ENCODE measurements around the gene NEURL3.

NEURL3 gene

DNA sequence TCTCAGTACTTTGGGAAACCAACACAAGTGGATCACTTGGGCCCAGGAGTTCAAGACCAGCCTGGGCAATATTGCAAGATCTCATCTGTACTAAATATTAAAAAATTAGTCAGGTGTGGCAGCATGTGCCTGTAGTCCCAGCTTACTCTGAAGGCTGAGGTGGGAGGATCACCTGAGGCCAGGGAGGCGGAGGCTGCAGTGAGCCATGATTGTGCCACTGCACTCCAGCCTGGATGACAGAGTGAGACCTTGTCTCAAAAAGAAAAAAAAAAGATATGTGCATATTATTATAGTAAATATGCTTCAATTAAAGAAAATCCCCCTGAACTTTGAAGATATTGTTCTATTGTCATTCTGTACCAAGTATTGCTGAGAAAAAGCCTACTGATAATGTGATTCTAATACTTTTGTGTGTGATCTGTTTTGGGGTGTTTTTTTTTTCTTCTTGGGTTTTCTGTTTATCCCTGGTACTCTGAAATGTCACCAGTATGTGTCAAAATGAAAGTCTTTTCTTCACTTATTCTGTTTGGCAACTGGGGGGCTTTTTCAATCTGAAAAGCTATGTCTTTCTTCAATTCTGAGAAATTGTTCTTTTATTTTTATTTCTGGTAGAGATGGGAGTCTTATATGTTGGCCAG is 13.2 kb downstream of the NEURL3 start:
- H3K4me1 Mint-ChIP-seq (ENCODE audit: low read depth in 2 of 2) = peaks cover 2 to 4% of the 10 kb centered on the region in 2 donors
- H3K9me3 Mint-ChIP-seq = no peaks in the 10 kb centered on the region
- no peak overlapping the region for H3K4me3 Mint-ChIP-seq
- no peaks in the 10 kb centered on the region for H3K27me3 Mint-ChIP-seq
- ATAC-seq (replicated peaks) (no peak), DNase-seq (no peak)
- peaks cover 3% of the 10 kb centered on the region for H3K36me3 Mint-ChIP-seq (ENCODE audit: insufficient read depth)
- H3K27ac Mint-ChIP-seq = no peak overlapping the region

DNA sequence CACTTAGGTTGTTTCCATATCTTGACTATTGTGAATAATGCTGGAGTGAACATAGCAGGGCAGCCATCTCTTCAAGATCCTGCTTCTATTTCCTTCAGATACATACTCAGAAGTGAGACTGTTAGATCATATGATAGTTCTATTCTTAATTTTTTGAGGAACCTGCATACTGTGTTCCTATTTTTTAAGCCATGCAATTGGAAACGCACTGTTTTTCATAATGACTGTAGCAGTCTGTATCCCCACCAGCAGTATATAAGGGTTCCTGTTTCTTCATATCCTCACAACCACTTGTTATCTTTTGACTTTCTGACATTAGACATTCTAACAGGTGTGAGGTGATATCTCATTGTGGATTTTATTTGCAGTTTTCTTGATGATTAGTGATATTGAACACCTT is 15.5 kb downstream of the NEURL3 start:
- no peaks in the 10 kb centered on the region for H3K27me3 Mint-ChIP-seq
- no peaks in the 10 kb centered on the region for H3K9me3 Mint-ChIP-seq
- ATAC-seq (replicated peaks) (no peak), DNase-seq (no peak)
- no peak overlapping the region for H3K4me3 Mint-ChIP-seq
- H3K4me1 Mint-ChIP-seq (ENCODE audit: low read depth in 2 of 2) = peaks cover 21 to 23% of the 10 kb centered on the region in 2 donors
- peaks cover 3% of the 10 kb centered on the region for H3K36me3 Mint-ChIP-seq (ENCODE audit: insufficient read depth)
- H3K27ac Mint-ChIP-seq = no peak overlapping the region

DNA sequence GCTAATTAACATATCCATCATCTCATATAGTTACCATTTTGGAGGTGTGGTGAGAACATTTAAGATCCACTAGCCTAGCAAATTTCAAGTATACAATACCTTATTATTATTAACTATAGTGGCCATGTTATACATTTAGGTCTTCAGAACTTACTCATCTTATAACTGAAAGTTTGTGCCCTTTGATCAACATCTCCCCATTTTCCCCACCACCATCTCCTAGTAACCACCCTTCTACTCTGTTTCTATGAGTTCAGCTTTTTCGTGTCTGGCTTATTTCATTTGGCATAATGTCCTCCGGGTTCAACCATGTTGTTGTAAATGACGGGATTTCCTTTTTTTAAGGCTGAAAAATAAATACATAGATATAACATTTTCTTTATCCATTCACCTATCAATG is 15.9 kb downstream of the NEURL3 start:
- no peak overlapping the region for H3K27ac Mint-ChIP-seq
- H3K36me3 Mint-ChIP-seq (ENCODE audit: insufficient read depth) = peaks cover 3% of the 10 kb centered on the region
- no peaks in the 10 kb centered on the region for H3K9me3 Mint-ChIP-seq

DNA sequence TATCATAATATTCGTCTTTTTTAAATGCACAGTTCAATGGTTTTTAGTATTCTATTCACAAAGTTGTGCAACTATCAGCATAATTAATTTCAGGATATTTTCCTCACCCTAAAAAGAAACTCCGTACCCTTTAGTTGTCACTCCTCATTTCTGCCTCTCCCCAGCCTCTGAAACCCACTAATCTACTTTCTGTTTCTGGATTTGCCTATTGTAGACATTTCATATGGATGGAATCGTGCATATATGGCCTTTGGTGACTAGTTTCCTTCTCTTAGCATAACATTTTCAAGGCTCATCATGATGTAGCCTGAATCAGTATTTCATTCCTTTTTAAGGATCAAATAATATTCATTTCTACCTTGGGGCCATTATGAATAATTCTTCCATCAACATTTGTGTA is 18.5 kb downstream of the NEURL3 start:
- Mint-ChIP-seq H3K36me3 (ENCODE audit: insufficient read depth) (peaks cover 3% of the 10 kb centered on the region), H3K27ac (peak overlapping the region; percentile 95 to 99), H3K4me1 (ENCODE audit: low read depth in 2 of 2) (peaks cover 23 to 24% of the 10 kb centered on the region in 2 donors), H3K9me3 (no peaks in the 10 kb centered on the region), H3K27me3 (no peaks in the 10 kb centered on the region), H3K4me3 (peak overlapping the region; percentile 89 to 90)
- DNase-seq (no peak), ATAC-seq (replicated peaks) (no peak)

More for the DNA sequence above, 15.9 kb downstream of the NEURL3 start:
- DNase-seq (no peak), ATAC-seq (replicated peaks) (no peak)
- H3K27me3 Mint-ChIP-seq = no peaks in the 10 kb centered on the region
- H3K4me3 Mint-ChIP-seq = no peak overlapping the region
- H3K4me1 Mint-ChIP-seq (ENCODE audit: low read depth in 2 of 2) = peaks cover 23% of the 10 kb centered on the region in 2 donors

DNA sequence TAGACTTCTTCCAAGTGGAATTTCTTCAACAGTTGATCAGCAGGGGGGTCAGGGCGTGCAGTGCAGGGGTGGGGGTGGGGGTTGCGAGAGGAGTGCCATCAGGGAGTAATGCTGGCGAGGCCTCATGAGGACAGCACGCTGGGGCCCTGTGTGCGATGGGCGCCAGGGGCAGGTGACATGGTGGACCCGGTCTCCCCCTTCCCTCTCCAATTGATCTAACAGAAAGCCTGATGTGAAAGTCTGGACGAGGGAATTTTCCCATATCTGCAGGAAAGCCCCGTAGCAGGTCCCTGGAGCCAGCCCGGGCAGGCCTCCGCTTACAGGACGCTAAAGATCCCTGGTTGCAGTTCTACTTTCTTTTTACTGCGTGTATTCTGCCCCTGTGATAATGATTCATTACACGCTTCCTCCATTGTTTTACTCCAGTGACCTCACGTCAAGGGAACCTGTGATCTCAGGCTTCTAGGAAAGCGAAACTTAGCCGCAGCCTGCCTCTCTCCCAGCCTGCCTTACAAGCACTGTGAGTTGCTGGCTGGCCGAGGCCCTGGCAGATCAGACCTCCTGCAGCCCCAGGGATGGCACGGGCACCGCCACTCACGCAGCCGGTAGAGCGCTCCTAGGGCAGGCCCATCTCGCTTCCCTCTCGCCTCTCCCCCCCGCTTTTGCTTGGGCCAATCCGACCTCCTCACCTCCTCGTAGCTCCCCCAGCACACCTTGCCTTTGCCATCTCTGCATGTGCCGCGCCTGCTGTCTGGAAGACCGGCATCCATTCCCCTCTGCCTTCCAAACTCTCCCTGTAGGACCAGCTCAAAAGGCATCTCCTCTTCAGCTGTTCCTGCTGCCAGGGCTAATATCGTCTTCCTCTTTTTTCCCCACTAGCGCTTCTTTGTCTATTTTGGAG is 19.2 kb downstream of the NEURL3 start:
- H3K4me1 Mint-ChIP-seq (ENCODE audit: low read depth in 2 of 2) = peaks cover 23 to 24% of the 10 kb centered on the region in 2 donors
- H3K27ac Mint-ChIP-seq = peak overlapping the region; percentile 95 to 99

DNA sequence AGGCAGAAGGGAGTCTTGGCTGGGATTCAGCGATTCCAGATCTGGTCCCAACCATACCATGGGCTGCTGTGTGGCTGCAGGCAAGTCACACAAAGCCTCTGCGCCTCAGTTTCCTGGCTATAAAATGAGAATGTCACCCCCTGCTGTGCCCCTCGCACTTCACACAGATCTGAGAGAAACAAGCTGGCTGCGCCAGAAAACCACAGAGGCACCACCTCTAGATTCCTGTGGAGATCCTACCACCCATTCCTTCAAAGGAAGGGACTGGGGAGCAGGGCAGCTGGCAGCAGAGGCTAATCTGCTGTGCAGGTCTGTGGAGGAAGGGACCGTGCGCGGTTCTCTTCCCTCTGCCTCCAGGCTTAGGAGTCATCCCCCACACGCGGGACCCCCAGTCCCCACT is 19.8 kb downstream of the NEURL3 start:
- H3K4me1 Mint-ChIP-seq (ENCODE audit: low read depth in 2 of 2) = peaks cover 23 to 24% of the 10 kb centered on the region in 2 donors
- no peaks in the 10 kb centered on the region for H3K36me3 Mint-ChIP-seq (ENCODE audit: insufficient read depth)
- DNase-seq = no peak
- H3K27ac Mint-ChIP-seq = peak overlapping the region; percentile 95 to 99
- no peaks in the 10 kb centered on the region for H3K27me3 Mint-ChIP-seq
- no peaks in the 10 kb centered on the region for H3K9me3 Mint-ChIP-seq
- no peak for ATAC-seq (replicated peaks)
- H3K4me3 Mint-ChIP-seq = peak overlapping the region; percentile 89 to 90

More for the DNA sequence above, 19.2 kb downstream of the NEURL3 start:
- peak overlapping the region; percentile 89 to 90 for H3K4me3 Mint-ChIP-seq
- ATAC-seq (replicated peaks) (peak; percentile 94), DNase-seq (peak; percentile 59 to 65 (median 64))
- no peaks in the 10 kb centered on the region for H3K9me3 Mint-ChIP-seq
- no peaks in the 10 kb centered on the region for H3K27me3 Mint-ChIP-seq
- peaks cover 1% of the 10 kb centered on the region for H3K36me3 Mint-ChIP-seq (ENCODE audit: insufficient read depth)

DNA sequence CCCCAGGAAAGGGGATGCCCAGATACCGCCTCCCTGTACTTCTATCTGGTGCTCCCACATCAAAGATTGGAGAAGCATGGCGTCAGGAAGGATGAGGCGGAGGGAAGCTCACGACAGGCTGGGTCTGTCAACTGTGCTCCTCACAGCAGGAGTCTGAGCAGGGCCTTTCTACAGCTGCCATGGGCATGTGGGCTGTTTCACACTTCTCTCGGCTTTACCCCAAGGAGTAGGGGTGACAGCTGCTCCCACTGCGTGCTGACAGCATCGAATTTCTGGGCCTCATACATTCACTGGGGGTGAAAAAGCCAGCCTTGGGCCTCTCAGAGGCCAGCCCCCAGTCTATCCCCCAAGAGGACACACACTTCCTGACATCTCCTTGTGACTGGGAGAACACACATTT is 21.1 kb downstream of the NEURL3 start:
- Mint-ChIP-seq H3K9me3 (no peaks in the 10 kb centered on the region), H3K27me3 (no peaks in the 10 kb centered on the region), H3K27ac (peak overlapping the region; percentile 95 to 99), H3K4me3 (peak overlapping the region in 1 of 2 donors; percentile 90), H3K36me3 (ENCODE audit: insufficient read depth) (no peaks in the 10 kb centered on the region), H3K4me1 (ENCODE audit: low read depth in 2 of 2) (peaks cover 23 to 24% of the 10 kb centered on the region in 2 donors)
- no peak for ATAC-seq (replicated peaks)
- no peak for DNase-seq

DNA sequence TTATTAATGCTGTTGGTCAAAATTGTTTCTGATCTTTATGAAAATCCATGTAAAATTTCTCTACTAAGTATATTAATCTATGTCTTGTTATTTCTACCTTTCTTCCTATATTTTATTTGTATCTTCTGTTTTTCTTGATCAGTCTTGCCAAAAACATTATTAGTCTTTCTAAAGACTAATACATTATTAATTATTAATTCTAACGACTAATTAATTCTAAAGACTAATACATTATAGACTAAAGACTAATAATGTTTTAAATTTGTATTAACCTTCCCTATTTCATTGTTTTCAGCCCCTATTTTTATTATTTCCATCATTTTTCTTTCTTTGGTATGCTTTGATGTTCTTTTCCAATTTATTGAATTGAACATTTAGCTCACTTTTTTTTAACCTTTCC is 27.7 kb downstream of the NEURL3 start:
- Mint-ChIP-seq H3K4me1 (ENCODE audit: low read depth in 2 of 2) (peaks cover 0 to 2% of the 10 kb centered on the region in 2 donors), H3K27ac (no peak overlapping the region), H3K4me3 (no peak overlapping the region), H3K9me3 (no peaks in the 10 kb centered on the region), H3K27me3 (peaks cover 0 to 8% of the 10 kb centered on the region in 2 donors), H3K36me3 (ENCODE audit: insufficient read depth) (no peaks in the 10 kb centered on the region)
- ATAC-seq (replicated peaks) (no peak), DNase-seq (no peak)

DNA sequence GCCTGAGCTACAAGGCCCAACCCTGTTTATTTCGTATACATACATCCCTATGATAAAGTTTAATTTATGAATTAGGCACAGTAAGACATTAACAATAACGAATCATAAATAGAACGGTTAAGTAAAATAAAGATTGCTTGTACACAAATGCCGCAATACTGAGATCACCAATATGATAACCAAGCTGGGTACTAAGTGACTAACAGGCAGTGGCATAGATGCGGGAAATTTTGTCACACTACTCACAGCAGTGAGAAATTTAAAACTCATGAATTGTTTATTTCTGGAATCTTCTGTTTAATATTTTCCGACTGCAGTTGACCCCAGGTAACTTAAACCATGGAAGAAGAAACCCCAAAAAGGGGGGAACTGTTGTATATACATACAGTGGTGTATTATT is 33.4 kb downstream of the NEURL3 start:
- Mint-ChIP-seq H3K27me3 (peaks cover 7 to 16% of the 10 kb centered on the region in 2 donors), H3K9me3 (no peaks in the 10 kb centered on the region), H3K36me3 (ENCODE audit: insufficient read depth) (no peaks in the 10 kb centered on the region), H3K4me1 (ENCODE audit: low read depth in 2 of 2) (peaks cover 0 to 3% of the 10 kb centered on the region in 2 donors), H3K4me3 (no peak overlapping the region), H3K27ac (no peak overlapping the region)
- DNase-seq = no peak
- ATAC-seq (replicated peaks) = no peak

DNA sequence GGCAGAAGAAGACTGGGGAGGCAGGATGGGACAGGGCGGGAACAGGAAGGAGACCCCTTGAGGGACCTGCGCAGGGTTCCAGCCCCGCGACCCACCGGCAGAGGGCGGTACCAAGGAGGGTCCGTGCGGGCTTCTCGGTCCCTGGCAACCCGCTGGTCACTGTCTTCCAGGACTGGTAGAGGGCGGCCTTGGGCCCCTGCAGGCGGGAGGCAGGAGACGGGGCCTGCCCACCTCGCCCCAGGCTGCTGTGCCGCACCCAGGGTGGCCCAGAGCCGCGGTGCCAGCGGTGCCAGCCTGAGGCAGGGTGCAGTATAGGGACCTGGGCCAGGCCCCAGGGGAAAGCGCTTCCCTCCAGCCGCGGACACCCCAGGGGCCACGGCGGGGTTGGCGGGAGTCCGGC is 34.5 kb downstream of the NEURL3 start:
- DNase-seq (peak; percentile 35 to 39 (median 36)), ATAC-seq (replicated peaks) (peak; percentile 57)
- Mint-ChIP-seq H3K27ac (no peak overlapping the region), H3K27me3 (peaks cover 7 to 16% of the 10 kb centered on the region in 2 donors), H3K36me3 (ENCODE audit: insufficient read depth) (no peaks in the 10 kb centered on the region), H3K4me3 (no peak overlapping the region), H3K4me1 (ENCODE audit: low read depth in 2 of 2) (peaks cover 0 to 3% of the 10 kb centered on the region in 2 donors), H3K9me3 (no peaks in the 10 kb centered on the region)

DNA sequence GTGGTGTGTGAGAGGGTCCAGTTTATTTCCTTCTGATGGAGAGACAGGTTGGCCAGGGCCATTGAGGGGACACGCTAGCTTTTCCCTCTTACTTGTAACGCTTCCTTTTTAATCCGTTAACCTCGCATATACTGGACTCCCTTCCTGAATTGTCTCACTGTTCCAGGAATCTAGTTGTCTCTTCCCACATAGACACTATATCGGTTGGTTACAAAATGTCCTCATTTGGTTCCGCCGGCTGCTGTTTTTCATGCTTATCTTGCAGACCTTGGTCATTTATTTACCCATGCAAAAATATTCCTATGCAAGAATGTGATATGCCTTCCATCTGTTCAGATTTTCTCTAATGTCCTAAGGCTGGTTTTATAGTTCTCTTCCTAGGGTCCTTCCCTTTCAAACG is 35.0 kb downstream of the NEURL3 start:
- Mint-ChIP-seq H3K4me3 (no peak overlapping the region), H3K36me3 (ENCODE audit: insufficient read depth) (no peaks in the 10 kb centered on the region), H3K27me3 (peaks cover 7 to 16% of the 10 kb centered on the region in 2 donors), H3K4me1 (ENCODE audit: low read depth in 2 of 2) (peaks cover 0 to 3% of the 10 kb centered on the region in 2 donors), H3K9me3 (no peaks in the 10 kb centered on the region), H3K27ac (no peak overlapping the region)
- DNase-seq (no peak), ATAC-seq (replicated peaks) (no peak)

DNA sequence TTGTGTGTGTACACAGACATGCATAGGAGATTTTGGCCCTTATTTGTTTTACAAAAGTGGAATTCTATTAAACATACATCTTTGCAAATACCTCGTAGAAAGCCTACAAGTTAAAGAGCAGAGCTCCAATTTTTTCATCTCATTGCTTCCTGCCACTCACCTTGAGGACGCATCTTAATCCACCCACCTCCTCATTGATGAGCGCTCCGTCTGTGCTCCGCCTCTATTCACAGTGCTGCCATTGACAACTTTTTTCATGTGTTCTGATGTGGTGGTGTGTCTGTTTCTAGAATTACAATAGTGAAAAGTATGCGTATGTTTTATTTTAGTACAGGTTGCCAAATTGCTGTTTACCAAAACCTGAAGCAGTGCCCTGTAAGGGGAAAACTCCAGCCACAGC is 36.3 kb downstream of the NEURL3 start:
- no peak overlapping the region for H3K4me3 Mint-ChIP-seq

DNA sequence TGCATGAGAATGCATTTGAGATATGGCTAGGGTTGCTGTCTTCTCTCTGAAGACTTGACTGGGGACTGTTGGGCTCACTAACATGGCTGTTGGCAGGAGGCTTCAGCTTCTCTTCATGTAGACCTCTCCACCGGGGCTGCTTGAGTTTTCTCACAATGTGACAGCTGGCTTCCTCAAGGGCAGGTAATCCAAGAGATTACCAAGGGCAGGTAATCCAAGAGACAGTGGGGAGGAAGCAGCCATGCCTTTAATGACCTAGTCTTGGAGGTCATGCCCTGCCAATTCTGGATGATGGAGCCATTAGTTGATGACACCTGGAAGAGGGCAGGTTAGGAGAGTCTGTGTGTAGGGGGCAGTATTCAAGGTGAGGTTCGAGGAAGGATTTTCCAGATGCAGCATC is 40.5 kb downstream of the NEURL3 start:
- ATAC-seq (replicated peaks) (no peak), DNase-seq (no peak)
- Mint-ChIP-seq H3K9me3 (no peaks in the 10 kb centered on the region), H3K4me1 (ENCODE audit: low read depth in 2 of 2) (no peaks in the 10 kb centered on the region), H3K27ac (no peak overlapping the region), H3K36me3 (ENCODE audit: insufficient read depth) (no peaks in the 10 kb centered on the region), H3K4me3 (no peak overlapping the region), H3K27me3 (no peaks in the 10 kb centered on the region)

More for the DNA sequence above, 36.3 kb downstream of the NEURL3 start:
- Mint-ChIP-seq H3K9me3 (no peaks in the 10 kb centered on the region), H3K36me3 (ENCODE audit: insufficient read depth) (no peaks in the 10 kb centered on the region), H3K27ac (peak overlapping the region in 1 of 2 donors; percentile 8), H3K27me3 (peaks cover 7 to 16% of the 10 kb centered on the region in 2 donors), H3K4me1 (ENCODE audit: low read depth in 2 of 2) (peaks cover 0 to 3% of the 10 kb centered on the region in 2 donors)
- ATAC-seq (replicated peaks) (no peak), DNase-seq (no peak)

DNA sequence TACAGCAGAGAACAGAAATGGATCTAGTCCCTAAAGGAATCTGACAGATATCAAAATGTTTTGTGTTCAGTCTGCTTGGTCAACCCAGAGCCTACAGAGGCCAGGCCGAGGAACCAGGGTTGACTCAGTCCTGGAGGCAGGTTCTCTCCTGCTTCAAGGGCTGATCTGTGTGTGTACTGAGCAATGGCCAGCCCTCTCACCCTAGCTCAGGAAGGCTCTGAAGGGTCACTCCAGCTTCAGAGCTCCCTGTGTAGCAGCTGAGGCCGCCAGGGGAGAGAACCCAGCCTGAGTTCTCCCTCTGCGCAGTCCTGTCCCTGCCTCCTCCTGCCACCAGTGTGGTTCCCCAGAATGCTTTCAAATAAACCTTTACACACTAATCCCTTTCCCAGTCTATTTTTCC is 41.1 kb downstream of the NEURL3 start:
- DNase-seq = no peak
- H3K27ac Mint-ChIP-seq = no peak overlapping the region
- no peaks in the 10 kb centered on the region for H3K36me3 Mint-ChIP-seq (ENCODE audit: insufficient read depth)
- H3K4me1 Mint-ChIP-seq (ENCODE audit: low read depth in 2 of 2) = no peaks in the 10 kb centered on the region
- no peak for ATAC-seq (replicated peaks)
- no peak overlapping the region for H3K4me3 Mint-ChIP-seq
- no peaks in the 10 kb centered on the region for H3K27me3 Mint-ChIP-seq
- H3K9me3 Mint-ChIP-seq = no peaks in the 10 kb centered on the region

Measured in effector memory CD8-positive, alpha-beta T cell (primary cell).